ENCODE measurements around the gene GPD2.
A peak's percentile ranks its signal among the peaks of the same experiment; 100 is the strongest.

The GPD2 gene

GRCh38 chr2:156472686-156473085, 36.5 kb downstream of the GPD2 start:
- no peak for DNase-seq (ENCODE audit: low spot score)
- in situ Hi-C loops (cut with MboI; ENCODE audit: low sequenced_read_pairs, unreplicated experiment), result no loop called here
- TF ChIP-seq CTCF (IDR thresholded peaks at IDR 0.05; ENCODE audit: borderline replicate concordance, control extremely low read depth, extremely low read depth, insufficient read depth, missing control alignments), result no peak

- in situ Hi-C loops (cut with MboI; ENCODE audit: low sequenced_read_pairs, unreplicated experiment), result no loop called here
- TF ChIP-seq CTCF (IDR thresholded peaks at IDR 0.05; ENCODE audit: borderline replicate concordance, control extremely low read depth, extremely low read depth, insufficient read depth, missing control alignments), result no peak
These were observed 37.3 kb downstream of the GPD2 start for GRCh38 chr2:156473445-156473844.

GRCh38 chr2:156474401-156474800, 38.2 kb downstream of the GPD2 start:
- DNase-seq (ENCODE audit: low spot score), result no peak
- in situ Hi-C loops (cut with MboI; ENCODE audit: low sequenced_read_pairs, unreplicated experiment), result no loop called here
- TF ChIP-seq CTCF (IDR thresholded peaks at IDR 0.05; ENCODE audit: borderline replicate concordance, control extremely low read depth, extremely low read depth, insufficient read depth, missing control alignments), result no peak

More at GRCh38 chr2:156473445-156473844, 37.3 kb downstream of the GPD2 start:
- no peak for DNase-seq (ENCODE audit: low spot score)

GRCh38 chr2:156476021-156476849, 40.1 kb downstream of the GPD2 start:
- in situ Hi-C loops (cut with MboI; ENCODE audit: low sequenced_read_pairs, unreplicated experiment), result no loop called here
- TF ChIP-seq CTCF (IDR thresholded peaks at IDR 0.05; ENCODE audit: borderline replicate concordance, control extremely low read depth, extremely low read depth, insufficient read depth, missing control alignments), result no peak
- peak; percentile 20 for DNase-seq (ENCODE audit: low spot score)

- peak; percentile 44 for DNase-seq (ENCODE audit: low spot score)
- no peak for TF ChIP-seq CTCF (IDR thresholded peaks at IDR 0.05; ENCODE audit: borderline replicate concordance, control extremely low read depth, extremely low read depth, insufficient read depth, missing control alignments)
- in situ Hi-C loops (cut with MboI; ENCODE audit: low sequenced_read_pairs, unreplicated experiment), result no loop called here
These were observed 40.6 kb downstream of the GPD2 start for GRCh38 chr2:156476850-156477206.

- in situ Hi-C loops (cut with MboI; ENCODE audit: low sequenced_read_pairs, unreplicated experiment), result no loop called here
- DNase-seq (ENCODE audit: low spot score), result no peak
- TF ChIP-seq CTCF (IDR thresholded peaks at IDR 0.05; ENCODE audit: borderline replicate concordance, control extremely low read depth, extremely low read depth, insufficient read depth, missing control alignments), result no peak
These were observed 44.2 kb downstream of the GPD2 start for GRCh38 chr2:156480376-156480775.

Data from GM13976 (cell line).